AML-193 (cell line): ENCODE results near the gene KCNMA1.
"Not testable (repeated sequence)": the region's sequence is repeated elsewhere in the genome, so short reads cannot be mapped to it uniquely, and the experiment has no call there.

Experiments used
- DNase-seq, 2 experiments: peaks; one replicate each; lab custom pipeline; 2025; lab: John Stamatoyannopoulos, UW

KCNMA1 gene

GRCh38 chr10:77532068-77532467, 105.5 kb downstream of the KCNMA1 start:
- DNase-seq: no peak

GRCh38 chr10:77531441-77532001, 106.1 kb downstream of the KCNMA1 start:
- no peak for DNase-seq

GRCh38 chr10:77530011-77530410, 107.6 kb downstream of the KCNMA1 start:
- DNase-seq: no peak

GRCh38 chr10:77529050-77529576, 108.5 kb downstream of the KCNMA1 start:
- no peak for DNase-seq

GRCh38 chr10:77527839-77528238, 109.8 kb downstream of the KCNMA1 start:
- no peak for DNase-seq

- DNase-seq: no peak
These were observed 110.6 kb downstream of the KCNMA1 start for GRCh38 chr10:77526868-77527617.

GRCh38 chr10:77524281-77524711, 113.3 kb downstream of the KCNMA1 start:
- no peak for DNase-seq

GRCh38 chr10:77522268-77522809, 115.3 kb downstream of the KCNMA1 start:
- DNase-seq: no peak

DNA sequence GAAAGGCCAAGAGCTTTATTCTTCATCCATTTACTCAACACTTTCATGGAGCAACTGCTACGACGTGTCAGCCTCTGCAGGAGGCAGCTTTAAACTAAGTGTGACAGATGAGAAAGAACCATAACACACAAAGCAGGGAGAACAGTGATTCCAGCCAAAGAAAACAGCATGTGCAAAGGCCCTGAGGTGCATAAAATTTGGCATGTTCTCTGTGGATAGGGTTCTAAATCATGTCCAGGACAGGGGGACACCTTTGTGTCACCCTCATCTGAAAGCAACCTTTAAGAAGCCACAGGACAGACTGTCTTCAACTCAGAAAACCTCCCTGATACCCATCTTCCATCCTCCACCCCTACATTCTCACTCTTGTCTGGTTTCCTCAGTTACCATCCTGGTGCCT, 116.6 kb downstream of the KCNMA1 start:
- DNase-seq: no peak

DNA sequence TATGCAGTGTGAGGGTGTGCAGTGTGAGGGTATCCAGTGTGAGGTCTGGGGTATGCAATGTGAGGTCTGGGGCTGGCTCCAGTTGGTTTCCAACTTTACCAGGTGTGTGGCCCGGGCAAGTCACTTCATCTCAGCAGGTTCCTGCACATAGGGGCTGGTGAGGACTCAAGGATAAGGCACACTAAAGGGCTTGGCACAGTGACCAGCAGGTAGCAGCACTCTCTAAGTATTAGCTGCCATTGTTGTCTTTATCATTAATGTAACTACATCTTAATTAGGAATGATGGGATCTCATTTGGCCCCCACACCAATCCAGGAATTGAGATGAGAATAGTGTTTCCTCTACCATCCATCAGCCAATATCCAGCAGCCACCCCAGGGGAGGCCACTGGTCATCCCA, 117.3 kb downstream of the KCNMA1 start:
- no peak for DNase-seq

GRCh38 chr10:77519791-77520190, 117.8 kb downstream of the KCNMA1 start:
- not testable (repeated sequence) for DNase-seq

GRCh38 chr10:77518910-77519274, 118.7 kb downstream of the KCNMA1 start:
- no peak for DNase-seq

DNA sequence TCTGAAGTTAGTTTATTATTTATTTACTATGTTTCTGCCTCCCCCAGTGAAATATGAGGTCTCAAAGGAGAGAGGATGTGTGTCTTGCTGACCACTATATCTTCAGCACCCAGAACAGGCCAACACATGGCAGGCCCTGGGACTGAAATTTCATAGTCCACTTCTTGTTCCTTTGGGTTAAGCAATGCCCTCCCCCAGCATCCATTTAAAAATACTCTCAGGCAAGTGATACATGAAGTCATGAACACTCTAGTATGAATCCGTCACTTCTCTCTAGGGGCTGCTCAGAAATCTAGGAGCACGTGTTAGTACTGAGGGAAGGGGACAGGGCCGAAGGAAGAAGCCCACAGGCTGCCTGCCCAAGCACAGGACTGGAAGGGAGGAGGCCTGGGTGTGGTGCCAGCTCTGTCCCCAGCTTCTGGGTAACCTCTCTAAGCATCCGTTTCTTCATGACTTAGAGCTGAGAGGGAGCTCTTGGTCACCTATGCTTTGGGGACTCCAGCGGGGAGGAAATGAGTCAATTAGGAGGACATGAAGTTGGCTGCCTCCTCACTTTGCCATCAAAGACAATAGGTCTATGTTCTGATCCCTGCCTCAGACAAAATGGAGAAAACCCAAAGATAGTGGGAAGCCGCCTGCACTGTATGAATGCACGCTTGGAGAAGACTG, 119.2 kb downstream of the KCNMA1 start:
- DNase-seq: no peak

DNA sequence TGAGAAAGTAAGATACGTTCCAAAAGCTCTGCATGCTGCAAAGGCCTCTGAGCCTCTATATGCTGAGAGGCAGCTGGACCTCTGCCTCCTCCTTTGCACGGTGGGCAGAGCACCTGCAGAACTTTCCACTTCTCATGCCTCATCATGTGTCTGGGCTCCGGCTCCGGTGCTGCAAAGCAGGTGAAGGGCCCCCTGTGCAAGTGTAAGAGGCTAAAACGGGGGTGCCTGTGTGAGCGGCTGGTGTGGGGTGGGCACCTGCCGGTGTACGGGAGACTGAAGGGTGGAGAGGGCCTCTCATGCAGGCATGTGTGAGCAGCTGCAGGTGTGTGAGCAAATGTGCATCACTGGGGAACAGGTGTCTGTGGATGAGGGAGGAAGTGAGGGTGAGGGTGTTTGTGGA, 121.0 kb downstream of the KCNMA1 start:
- no peak for DNase-seq

DNA sequence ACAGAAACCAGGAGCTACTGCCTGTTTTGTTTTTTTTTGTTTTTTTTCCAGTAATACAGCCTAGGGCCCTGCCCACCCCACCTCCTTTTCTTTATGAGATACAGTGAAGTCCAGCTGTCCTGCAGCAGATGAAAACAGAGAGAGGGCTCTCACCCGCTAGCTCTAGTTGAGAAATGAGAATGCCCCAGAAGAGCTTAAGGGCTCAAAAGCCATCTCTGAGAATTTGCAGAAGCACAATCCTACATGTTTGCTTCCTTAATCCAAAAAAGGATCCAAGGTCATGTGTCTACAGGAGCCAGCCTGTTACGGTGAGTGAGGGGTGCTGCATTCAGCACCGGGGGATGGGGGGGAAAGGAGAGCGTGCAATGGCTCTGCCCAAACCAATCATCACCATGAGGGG, 122.7 kb downstream of the KCNMA1 start:
- no peak for DNase-seq

- no peak for DNase-seq
These were observed 123.8 kb downstream of the KCNMA1 start for GRCh38 chr10:77513781-77514331.

DNA sequence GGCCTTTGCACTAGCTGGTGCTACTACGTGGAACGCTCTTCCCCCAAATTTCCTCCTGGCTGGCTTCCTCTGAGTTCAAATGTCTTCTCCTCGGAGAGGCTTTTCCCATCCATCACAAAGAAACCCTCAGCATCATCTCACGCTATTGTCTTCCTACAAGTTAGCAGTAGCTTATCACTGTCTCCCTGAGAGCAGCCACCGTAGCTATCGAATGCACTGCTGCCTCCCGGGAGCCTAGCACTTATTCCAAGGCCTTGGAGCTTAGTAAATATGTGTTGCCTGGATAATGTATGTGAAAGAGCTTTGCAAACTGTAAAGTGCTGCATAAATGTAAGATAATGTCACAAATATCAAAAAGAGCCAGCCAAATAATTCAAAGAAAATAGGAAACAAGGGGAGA, 124.4 kb downstream of the KCNMA1 start:
- no peak for DNase-seq

- DNase-seq: no peak
These were observed 125.4 kb downstream of the KCNMA1 start for GRCh38 chr10:77512219-77512578.

GRCh38 chr10:77511498-77512218, 126.0 kb downstream of the KCNMA1 start:
- DNase-seq: no peak

GRCh38 chr10:77510695-77511094, 126.9 kb downstream of the KCNMA1 start:
- no peak for DNase-seq

DNA sequence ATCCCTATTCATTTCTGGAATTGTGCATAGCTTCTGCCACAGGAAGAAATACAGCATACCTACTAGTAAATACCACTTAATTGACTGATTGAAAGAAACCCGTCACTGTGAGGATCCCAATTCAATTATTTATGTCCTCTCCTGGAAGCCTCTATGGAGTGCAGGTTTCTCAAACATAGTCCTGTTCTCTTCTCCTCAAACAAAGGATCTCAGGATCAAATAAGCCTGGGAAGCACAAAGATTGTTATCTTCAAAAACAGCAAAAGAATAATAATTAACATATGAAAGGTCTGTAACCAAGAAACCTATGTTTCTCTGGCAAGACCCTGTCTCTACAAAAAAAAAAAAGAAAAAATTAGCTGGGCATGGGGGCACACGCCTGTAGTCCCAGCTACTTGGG, 127.3 kb downstream of the KCNMA1 start:
- DNase-seq: no peak

GRCh38 chr10:77509391-77509790, 128.2 kb downstream of the KCNMA1 start:
- DNase-seq: no peak
